Cerebellar cortex (tissue), 1 donor: ENCODE measurements around the gene TIA1.
A peak's percentile ranks its signal among the peaks of the same experiment; 100 is the strongest.
"Not testable (repeated sequence)": the region's sequence is repeated elsewhere in the genome, so short reads cannot be mapped to it uniquely, and the experiment has no call there.

Experiments
- DNase-seq: peaks from one replicate; pipeline ENCODE4 v3.0.0-alpha.2; 2015; ENCODE audit warnings: low spot score

The TIA1 gene

DNA sequence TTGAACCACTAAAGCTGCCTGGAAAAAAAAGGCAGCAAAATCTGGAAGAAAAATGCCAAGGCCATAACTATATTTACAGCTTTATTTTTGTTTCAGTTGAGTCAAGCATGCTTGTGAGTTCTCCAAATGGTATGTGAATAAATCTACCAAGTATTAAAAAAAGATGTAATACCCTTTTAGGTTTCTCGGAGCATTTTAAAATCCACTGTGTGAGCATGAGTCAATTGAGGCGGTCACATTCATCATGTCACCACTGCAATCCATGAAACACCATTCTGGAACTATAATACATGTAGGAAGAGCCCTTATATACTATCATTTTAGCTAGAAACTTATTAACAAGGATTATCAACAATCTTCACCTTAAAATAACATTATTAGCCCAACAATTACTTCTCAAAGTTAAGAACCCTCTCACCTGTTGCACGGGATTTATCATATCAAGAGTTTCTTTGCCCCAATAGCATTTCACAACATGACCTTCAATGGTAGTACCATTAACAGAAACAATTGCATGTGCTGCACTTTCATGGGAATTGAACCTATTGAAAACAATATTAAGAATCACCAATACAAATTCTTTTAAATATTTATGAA lies 33.4 kb downstream of the TIA1 start:
- DNase-seq, result no peak

DNA sequence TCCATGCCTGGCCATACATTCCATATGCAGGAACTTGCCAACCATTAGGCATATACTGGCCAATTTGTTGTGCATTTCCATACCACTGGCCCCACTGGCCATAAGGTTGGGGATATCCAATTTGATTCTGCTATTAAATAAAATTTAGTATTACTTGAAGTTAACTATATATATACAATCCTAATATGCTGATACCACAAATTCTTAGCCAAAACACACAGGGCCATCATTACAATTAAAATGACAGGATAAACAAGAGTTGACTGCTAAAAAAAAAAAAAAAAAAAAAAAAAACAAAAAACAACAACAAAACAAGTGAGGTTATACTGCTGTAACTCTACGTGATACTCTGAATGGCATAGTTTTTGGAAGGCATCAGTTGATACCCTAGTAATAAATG lies 34.1 kb downstream of the TIA1 start:
- no peak for DNase-seq

DNA sequence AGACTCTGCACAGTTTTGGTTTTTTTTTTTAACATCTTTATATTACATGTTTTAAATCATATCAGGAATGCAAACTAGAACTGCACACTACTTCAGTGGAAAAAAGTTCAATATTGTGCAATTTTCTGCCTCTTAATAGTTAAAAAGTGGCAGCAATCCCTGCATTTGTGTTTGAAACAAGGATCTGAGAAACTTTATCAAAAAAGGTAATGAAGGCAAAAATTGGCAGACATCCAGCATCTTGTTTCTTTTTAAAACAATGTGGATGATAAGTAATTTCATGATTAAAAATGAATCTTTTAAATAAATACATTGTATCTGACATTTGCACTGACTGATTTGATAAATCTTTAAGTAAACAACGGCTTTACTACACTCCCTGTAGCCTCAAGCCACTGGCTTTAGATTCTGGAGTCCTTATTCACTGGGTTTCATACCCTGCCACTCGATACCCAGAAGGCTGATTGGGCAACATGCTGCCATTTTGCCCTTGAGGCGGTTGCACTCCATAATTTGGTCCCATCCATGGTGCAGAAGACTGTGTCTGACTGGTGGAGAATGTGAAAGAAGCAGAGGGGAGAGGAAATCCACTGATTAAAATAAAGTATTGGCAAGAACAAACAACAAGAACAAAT lies 36.0 kb downstream of the TIA1 start:
- no peak for DNase-seq

DNA sequence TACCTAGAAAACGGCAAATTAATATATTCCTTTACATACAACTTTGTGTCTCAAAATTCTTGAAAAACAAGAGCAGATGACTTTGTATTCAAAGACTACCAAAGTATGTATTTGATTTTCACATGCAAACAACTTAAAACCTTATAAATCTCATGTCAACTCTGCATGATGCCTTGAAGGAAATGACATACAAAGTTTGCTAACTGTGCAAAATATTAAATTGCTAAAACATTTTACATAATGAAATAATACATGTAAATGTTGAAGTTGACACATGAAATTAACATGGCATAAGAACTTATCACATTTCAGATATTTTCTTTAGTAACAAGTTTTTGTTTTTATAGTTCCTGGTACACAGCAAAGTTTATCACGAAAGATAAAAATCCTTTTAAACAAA lies 36.8 kb downstream of the TIA1 start:
- DNase-seq, result no peak

DNA sequence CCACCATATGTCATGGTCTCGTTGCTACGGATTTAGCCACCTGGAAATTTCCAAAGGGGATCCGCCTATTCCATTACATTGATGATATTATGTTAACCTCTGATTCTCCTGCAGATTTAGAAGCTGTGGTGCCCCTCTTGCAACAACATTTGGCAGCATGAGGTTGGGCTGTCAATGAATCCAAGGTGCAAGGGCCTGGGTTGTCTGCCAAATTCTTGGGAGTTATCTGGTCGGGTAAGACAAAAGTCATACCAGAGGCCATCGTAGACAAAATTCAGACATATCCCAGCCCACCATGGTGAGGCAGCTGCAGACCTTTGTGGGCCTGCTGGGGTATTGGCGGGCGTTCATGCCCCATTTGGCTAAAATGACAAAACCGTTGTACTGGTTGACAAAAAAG lies 44.0 kb downstream of the TIA1 start:
- DNase-seq, result no peak

DNA sequence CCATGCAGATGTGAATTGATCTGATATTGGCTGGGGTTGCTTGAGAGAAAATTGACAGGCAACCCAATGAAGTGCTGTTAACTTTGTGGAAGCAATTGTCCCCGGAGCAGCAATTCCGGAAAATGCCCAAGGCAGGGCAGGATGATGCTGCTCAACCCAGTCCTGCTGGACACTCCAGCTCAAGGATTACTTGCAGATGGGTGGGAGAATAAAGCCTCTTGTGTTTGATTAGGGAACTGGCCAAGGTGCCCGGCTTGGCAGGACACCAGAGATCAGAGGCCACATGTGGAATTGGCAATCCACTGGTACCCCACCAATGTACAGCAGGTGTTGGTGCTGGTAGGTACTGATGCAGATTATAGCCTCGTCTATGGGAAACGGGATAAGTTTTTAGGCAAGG lies 45.3 kb downstream of the TIA1 start:
- DNase-seq, result no peak

DNA sequence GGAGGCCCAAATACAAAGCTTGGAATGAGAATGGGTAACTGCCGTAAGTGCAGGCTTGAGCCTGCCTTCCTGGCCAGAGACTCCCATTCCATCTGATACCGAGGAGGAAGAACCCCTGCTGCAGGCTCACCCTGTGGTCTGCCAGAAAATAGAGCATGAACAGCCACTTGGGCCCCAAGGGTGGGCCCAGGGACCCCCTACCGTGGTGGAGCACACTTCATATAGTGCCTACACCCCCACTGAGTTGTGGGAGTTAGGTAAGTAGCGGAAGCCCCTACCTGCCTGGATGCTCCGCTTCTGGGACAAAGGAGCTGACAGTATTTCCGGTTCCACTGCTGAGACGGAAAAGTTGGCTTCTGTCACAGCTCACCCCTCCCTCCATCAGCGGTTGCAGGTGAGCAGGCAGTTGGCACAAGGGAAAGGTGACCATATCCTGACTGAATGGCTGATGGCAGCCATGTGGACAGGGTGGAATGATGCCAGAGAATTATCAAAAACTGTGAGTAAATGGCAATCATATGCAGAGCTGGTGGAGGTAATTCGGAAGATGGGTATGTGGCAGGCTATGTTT lies 46.1 kb downstream of the TIA1 start:
- peak; percentile 26 for DNase-seq

DNA sequence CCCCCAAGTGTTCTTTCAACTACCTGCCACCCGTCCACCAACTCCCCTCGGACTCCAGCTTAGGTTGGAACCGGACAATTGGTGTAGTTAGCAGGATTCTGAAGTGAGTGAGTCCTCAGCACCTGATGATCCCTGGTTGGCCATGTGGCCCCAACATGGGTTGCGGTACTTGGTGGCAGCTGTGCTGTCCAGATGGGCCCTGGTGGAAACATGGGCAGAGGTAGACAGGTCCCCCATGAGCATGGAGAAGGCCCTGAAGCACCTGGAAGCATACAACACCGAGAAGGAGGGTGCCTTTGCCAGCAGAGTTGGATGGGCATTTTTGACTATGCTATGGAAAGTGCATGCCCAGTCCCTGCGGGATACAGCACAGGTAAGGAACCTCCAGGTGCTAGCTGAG lies 46.6 kb downstream of the TIA1 start:
- DNase-seq, result no peak

DNA sequence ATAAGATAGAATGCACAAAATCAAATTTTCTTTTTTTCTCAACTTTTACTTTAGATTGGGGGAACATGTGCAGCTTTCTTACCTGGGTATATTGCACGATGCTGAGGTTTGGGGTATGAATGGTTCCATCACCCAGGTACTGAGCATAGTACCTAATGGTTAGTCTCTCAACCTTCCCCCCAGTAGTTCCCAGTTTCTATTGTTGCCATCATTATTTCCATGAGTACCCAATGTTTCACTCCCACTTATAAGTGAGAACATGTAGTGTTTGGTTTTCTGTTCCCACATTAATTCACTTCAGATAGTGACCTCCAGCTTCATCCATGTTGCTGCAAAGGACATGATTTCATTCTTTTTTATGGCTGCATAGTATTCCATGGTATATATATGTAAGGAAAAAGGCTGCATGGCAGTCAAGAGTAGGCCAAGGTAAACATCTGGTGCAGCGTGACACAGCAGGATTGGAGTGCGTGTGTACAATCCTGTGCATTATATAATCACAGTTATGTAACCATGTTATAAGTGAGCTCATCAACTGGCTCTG lies 47.1 kb downstream of the TIA1 start:
- DNase-seq, result no peak

DNA sequence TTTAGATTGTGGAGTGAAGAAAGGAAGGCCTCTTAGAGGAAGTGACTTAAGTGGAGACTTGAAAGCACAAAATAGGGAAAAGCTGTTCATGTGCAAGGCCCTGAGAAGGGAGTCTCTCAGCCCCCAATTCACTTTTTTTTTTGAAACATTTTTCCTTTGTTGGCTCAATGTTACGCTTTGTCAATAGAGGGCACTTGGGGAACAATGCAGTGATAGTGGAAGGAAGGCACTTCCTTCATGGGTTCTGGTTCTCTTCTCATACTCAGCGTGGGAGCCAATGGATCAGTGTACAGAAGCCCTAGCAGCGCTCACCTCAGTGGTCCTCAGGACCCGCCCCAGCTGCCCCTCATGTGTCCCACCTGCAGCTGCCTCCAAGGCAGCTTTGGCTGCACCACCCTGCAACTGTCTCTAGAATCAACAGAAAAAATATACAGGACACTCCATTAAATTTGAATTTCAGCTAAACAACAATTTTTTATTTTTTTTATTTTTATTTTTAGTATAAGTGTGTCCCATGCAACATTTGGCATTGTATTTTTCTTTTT lies 49.0 kb downstream of the TIA1 start:
- no peak for DNase-seq

DNA sequence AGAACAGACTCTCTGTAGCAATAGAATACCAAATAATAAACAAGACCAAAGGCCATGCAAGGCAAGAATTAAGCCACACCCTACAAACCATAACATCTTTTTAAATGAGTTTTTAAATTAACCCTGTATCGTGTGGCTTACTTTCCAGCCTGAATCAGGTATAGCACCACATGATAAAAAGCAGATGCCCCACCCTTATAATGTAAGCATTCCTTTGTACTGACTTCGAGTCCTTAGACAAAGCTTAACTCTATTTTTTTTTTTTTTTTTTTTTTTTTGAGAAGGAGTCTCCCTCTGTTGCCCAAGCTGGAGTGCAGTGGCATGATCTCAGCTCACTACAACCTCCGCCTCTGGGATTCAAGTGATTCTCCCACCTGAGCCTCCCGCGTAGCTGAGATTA lies 55.9 kb downstream of the TIA1 start:
- DNase-seq, result no peak

DNA sequence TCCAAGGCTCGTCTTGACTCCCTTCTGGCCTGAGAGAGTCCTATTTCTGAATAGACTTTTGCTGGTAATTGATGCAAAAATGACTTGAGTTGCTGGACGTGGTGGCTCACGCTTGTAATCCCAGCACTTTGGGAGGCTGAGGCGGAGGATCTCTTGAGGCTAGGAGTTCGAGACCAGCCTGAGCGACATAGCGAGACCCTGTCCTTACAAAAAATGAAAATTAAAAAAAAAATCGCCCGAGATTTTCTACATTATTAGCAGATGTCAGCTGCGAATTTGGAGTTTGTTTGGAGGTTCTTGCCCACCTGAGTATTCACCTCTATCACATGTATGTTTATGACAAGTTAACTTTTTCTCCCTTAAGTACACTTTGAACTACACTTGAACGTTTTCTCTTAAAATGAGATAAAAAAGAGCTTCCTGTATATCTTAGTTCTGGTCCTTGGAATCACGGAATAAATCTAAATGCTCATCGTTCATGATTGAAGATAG lies 57.1 kb downstream of the TIA1 start:
- no peak for DNase-seq

DNA sequence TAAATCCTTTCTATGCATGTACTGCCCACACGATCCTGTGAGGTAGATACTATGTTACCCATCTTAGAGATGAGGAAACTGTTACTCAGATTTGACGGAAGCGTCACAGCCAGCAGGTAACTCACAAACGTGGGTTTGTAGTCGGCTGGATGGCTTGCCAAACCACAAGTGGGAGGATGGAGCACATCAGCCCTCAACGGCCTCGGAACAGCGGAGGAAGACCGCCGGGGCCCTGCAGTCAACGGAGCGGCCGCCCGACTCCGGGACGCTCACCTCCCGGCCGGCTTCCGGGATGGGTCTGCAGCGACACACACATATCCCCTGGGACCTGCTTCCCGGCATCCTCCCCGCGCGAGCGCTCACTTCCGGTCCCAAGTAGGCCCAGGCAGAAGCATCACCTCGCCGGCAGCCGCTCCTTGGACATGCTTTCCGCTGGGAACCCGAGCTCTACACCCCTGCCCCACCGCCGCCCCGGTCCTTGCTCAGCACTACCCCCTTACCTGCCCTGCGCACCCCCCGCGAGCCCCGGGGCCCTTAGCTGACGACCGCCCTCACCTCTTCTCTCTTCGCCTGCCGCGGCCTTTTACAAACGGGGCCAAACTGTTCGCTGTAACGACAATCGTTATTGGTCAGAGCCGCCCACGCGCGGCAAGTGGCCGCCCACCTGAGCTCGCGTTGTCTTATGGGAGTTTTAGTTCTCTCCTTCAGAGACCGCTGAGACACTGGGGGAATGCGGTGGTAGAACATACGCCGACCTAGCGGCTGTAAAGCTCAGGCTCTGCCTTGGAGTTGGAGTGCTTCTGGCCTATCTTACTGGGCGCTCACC lies 57.8 kb downstream of the TIA1 start, which contains the start of gene C2orf42:
Gene C2orf42 (minus strand): TSS at position 602 of the 826 bp plus-strand sequence. CDS start 9,034 bp downstream, outside the sequence.
- peak; percentile 98 for DNase-seq

DNA sequence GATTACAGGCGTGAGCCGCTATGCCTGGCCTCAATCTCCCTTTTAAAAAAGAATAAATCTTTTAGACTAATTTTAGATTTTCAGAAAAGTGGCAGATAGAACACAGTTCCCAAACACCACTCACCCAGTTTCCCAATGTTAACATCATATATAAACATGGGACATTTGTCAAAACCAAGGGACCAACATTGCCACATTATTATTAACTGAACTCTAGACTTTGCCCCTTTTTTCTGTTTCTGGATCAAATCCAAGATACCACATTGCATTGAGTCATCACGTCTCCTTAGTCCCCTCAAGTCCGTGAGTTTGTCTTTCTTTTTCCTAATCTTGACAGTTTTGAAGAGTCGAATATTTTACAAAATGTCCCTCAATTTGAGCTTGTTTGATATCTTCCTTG lies 60.0 kb downstream of the TIA1 start:
- no peak for DNase-seq

DNA sequence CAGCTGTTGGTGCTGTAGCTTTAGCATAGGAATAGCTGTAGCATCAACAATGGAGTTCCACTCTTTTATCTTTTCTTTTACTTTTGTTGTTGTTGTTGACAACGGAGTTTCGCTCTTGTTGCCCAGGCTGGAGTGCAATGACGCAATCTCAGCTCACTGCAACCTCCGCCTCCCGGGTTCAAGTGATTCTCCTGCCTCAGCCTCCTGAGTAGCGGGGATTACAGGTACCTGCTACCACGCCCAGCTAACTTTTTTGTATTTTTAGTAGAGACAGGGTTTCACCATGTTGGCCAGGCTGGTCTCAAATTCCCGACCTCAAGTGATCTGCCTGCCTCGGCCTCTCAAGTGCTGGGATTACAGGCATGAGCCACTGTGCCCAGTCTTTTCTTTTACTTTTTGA lies 61.3 kb downstream of the TIA1 start:
- not testable (repeated sequence) for DNase-seq

DNA sequence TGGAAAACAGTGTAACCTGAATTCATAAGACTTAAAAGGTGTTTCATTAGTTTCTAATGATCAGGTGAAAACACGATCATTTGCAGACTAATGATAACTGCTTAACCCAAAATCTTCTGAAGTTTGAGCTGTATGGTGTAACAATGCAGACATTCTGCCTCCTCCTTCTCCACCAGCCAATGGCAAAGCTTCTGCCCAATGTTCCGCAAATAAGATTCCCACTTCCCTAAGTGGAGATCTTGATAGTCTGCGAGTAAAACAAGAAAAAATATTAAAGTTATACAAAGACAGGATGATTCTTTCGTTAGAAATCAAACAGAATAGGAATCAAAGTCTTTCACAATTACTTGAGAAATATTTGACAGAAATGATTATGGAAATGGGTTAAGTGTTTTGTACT lies 65.7 kb downstream of the TIA1 start:
- DNase-seq, result no peak

DNA sequence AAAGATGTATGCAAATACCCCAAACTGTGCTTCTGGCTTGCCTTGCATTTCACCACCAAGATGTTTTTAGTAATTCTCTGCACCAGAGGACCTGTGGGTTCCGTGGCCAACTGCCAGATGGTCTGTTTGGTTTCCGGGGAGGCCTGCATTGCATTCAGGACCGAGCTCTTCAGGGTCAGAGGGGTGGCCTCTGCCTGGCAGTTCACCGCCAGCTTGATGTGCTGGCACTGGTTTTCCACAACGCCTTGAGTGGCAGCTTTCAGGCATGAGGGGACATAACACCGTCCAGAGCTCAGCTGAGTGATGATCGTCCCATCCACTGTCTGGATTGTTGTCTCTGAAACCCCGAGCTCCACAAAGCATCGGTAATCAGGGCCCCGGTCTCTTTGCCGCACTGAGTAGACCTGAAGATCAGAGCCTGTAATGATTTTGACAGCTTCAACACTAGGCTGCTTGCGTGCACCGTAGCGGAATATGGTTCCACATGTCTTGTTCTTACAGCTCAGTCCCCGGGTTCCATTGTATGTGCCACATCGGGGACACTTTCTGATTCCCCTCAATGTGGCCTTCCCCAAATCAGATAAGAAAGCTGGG lies 67.0 kb downstream of the TIA1 start:
- DNase-seq, result no peak

DNA sequence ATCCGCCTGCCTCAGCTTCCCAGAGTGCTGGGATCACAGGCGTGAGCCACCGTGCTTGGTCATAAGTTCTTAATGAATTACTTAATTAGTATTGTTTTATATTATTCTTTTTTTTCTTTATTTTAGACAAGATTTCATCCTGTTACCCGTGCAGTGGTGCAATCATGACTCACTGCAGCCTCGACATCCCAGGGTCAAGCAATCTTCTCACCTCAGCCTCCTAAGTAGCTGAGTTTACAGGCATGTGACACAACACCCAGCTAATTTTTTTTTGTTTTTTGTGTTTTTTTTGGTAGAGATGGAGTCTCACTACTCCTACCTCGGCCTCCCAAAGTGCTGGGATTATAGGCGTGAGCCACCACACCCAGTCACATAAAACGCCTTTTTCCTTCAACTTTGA lies 74.9 kb downstream of the TIA1 start:
- DNase-seq, result no peak

DNA sequence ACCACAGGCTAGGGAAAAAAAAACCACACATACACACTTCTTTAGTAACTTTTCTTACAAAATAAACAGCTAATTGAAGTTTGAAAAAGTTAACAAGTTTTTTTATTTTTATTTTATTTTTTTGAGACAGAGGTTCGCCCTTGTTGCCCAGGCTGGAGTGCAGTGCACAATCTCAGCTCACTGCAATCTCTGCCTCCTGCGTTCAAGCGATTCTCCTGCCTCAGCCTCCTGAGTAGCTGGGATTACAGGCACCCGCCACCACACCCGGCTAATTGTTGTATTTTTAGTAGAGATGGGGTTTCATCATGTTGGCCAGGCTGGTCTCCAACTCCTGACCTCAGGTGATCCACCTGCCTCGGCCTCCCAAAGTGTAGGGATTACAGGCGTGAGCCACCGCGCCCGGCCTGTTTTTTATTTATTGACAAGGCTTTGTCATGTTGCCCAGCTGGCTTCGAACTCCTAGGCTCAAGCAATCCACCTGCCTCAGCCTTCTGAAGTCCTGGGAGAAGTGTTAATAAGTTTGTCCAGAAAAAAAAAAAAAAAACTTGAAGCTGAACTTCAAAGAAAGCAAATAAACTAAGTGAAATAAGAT lies 78.7 kb downstream of the TIA1 start:
- DNase-seq, result not testable (repeated sequence)

DNA sequence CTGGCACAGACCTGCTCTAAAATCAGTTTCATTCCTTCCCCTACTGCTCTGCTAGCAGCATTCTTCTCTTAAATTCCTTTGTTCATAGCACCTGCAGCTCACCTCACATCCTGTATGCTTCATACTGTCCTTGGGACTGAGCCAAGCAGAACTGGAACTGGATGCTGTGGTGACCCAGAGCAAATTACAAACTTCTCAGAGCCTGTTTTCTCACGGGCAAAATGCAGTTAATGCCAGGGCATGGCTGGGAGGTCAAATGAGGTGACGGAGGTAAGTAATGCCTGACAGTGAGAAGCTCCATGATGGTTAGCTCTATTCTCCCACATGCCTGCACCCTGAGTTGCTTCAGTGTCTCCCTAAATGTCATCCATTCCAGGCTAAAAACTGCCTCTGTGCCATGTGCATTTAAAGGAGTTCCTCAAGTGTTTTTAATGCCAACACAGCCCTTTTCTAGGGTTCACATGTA lies 87.3 kb downstream of the TIA1 start:
- no peak for DNase-seq

DNA sequence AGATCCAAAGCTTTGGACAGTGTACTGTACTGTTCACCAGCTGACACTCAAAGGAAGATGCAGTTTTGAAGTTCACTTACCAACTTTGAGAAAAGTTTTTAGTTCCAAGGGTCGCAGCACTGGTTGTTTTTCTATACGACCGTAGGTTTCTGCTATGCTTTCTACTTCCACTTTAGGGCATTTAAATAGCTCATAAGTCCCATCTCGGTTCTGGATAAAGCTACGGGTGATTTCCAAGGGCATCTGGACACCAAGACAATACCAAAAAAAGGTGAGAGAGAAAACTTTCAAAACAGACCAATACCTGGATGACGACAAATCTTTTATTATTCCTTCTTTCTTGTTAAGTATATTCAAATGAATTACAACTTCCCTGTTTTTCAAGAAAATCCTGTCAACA lies 87.9 kb downstream of the TIA1 start:
- no peak for DNase-seq
